HepG2 (cell line): ENCODE measurements around the gene MAP1LC3B. TPM values are rescaled to one million over a fixed set of nuclear protein-coding genes. Genes with fewer than 3 reads are reported as not detected.
A peak's percentile ranks its signal among the peaks of the same experiment; 100 is the strongest.

Experiments used
- FIP1L1 ChIP-seq: fragments of 200-400 bp; formaldehyde crosslinking; IDR thresholded peaks from 2 replicates; pipeline ENCODE4 v1.6.1; 2018; ENCODE audit warnings: low read depth, mild to moderate bottlenecking, low read length, moderate library complexity, borderline replicate concordance; ENCODE audit not compliant: insufficient read depth
- FOXM1 ChIP-seq: sonication (generic); formaldehyde crosslinking; IDR thresholded peaks from 2 replicates; pipeline ENCODE4 v1.5.0; 2020; ENCODE audit warnings: missing genetic modification reagents
- GTF2F1 ChIP-seq: fragments of 150-350 bp; IDR thresholded peaks from 2 replicates; pipeline ENCODE4 v1.6.1; 2014; ENCODE audit warnings: low read length
- HOXA3 ChIP-seq: sonication (generic); formaldehyde crosslinking; IDR thresholded peaks from 2 replicates; pipeline ENCODE4 v1.5.0; 2020; ENCODE audit warnings: missing genetic modification reagents
- IKZF4 ChIP-seq: sonication (generic); formaldehyde crosslinking; IDR thresholded peaks from 2 replicates; pipeline ENCODE4 v1.5.1; 2020; ENCODE audit warnings: borderline replicate concordance, mild to moderate bottlenecking, low read depth, missing genetic modification reagents; ENCODE audit errors: not compliant biosample characterization
- MAF1 ChIP-seq: sonication (generic); formaldehyde crosslinking; IDR thresholded peaks from 2 replicates; pipeline ENCODE4 v1.5.0; 2020; ENCODE audit warnings: missing genetic modification reagents, borderline replicate concordance
- MIER2 ChIP-seq: IDR thresholded peaks from 2 replicates; pipeline ENCODE4 v1.6.1; 2016; ENCODE audit warnings: missing biosample characterization, missing genetic modification reagents
- MXD4 ChIP-seq: IDR thresholded peaks from 2 replicates; pipeline ENCODE4 v1.6.1; 2016; ENCODE audit warnings: mild to moderate bottlenecking, missing biosample characterization, missing genetic modification reagents
- NR2F6 ChIP-seq, 2 experiments: IDR thresholded peaks; 2 replicates each; pipeline ENCODE4 v1.6.1; 2016; ENCODE audit warnings: antibody characterized with exemption in 1 of 2, mild to moderate bottlenecking in 1 of 2
- PCBP1 ChIP-seq: fragments of 200-400 bp; formaldehyde crosslinking; IDR thresholded peaks from 2 replicates; pipeline ENCODE4 v1.6.1; 2017; ENCODE audit warnings: mild to moderate bottlenecking, low read depth, low read length, borderline replicate concordance
- SMARCC2 ChIP-seq: fragments of 450-650 bp; IDR thresholded peaks from 2 replicates; pipeline ENCODE4 v1.6.1; 2017; ENCODE audit warnings: antibody characterized with exemption, mild to moderate bottlenecking
- TOPORS ChIP-seq: sonication (generic); formaldehyde crosslinking; IDR thresholded peaks from 2 replicates; pipeline ENCODE4 v1.8.0; 2023; ENCODE audit warnings: mild to moderate bottlenecking, missing genetic modification reagents
- ZNF180 ChIP-seq: sonication (generic); formaldehyde crosslinking; IDR thresholded peaks from 2 replicates; pipeline ENCODE4 v1.4.0; 2020; ENCODE audit warnings: low read depth, missing genetic modification reagents, borderline replicate concordance
- ZSCAN12 ChIP-seq: sonication (generic); formaldehyde crosslinking; IDR thresholded peaks from 2 replicates; pipeline ENCODE4 v1.9.0; 2021; ENCODE audit warnings: mild to moderate bottlenecking, missing genetic modification reagents
- ZSCAN22 ChIP-seq: sonication (generic); formaldehyde crosslinking; IDR thresholded peaks from 2 replicates; pipeline ENCODE4 v1.4.0; 2020; ENCODE audit warnings: mild to moderate bottlenecking, missing genetic modification reagents
- polyA plus RNA-seq, 8 experiments: library from polyadenylated mRNA; depleted of rRNA in 3 of 8; stranded (reverse) in 7 of 8; unstranded in 1 of 8; fragments of >200 nt; fragmentation: Illumina TruSeq in 4 of 8; extraction: Trizol in 4 of 8; gene quantifications; 2 replicates each; pipeline versions ENCODE4 v1.2.1 to v1.2.3, GENCODE V29; 2011 to 2016; ENCODE audit warnings: low read depth in 4 of 8, missing spikeins in 1 of 8, mixed read lengths in 1 of 8; ENCODE audit not compliant: insufficient read depth in 1 of 8
- total RNA-seq, 5 experiments: library from RNA; depleted of rRNA; stranded (reverse); fragments of >200 nt; fragmentation: Illumina TruSeq; extraction: Trizol; gene quantifications; 2 replicates each; pipeline ENCODE4 v1.2.3, GENCODE V29; 2016; ENCODE audit warnings: low read depth in 1 of 5
- TF ChIP-seq, protein P1 (sequence below): sonication (generic); formaldehyde crosslinking; IDR thresholded peaks from 2 replicates; pipeline ENCODE4 v1.5.1; 2020; ENCODE audit warnings: mild to moderate bottlenecking, missing genetic modification reagents
- TF ChIP-seq, protein P2 (sequence below): sonication (generic); formaldehyde crosslinking; IDR thresholded peaks from 2 replicates; pipeline ENCODE4 v1.4.0; 2020; ENCODE audit warnings: mild to moderate bottlenecking, missing genetic modification reagents, borderline replicate concordance
- TF ChIP-seq, protein P3 (sequence below): fragments of 450-650 bp; IDR thresholded peaks from 2 replicates; pipeline ENCODE4 v1.6.1; 2017
- TF ChIP-seq, protein P4 (sequence below): sonication (generic); formaldehyde crosslinking; IDR thresholded peaks from 2 replicates; pipeline ENCODE4 v1.9.0; 2021; ENCODE audit warnings: missing genetic modification reagents, mild to moderate bottlenecking, borderline replicate concordance

The MAP1LC3B gene
- total and polyA plus RNA-seq, 2 of the 13 experiments (the other 11 are each of a cell fraction or from before 2014, with no cell fraction given): 15.7 to 37.4 TPM

DNA sequence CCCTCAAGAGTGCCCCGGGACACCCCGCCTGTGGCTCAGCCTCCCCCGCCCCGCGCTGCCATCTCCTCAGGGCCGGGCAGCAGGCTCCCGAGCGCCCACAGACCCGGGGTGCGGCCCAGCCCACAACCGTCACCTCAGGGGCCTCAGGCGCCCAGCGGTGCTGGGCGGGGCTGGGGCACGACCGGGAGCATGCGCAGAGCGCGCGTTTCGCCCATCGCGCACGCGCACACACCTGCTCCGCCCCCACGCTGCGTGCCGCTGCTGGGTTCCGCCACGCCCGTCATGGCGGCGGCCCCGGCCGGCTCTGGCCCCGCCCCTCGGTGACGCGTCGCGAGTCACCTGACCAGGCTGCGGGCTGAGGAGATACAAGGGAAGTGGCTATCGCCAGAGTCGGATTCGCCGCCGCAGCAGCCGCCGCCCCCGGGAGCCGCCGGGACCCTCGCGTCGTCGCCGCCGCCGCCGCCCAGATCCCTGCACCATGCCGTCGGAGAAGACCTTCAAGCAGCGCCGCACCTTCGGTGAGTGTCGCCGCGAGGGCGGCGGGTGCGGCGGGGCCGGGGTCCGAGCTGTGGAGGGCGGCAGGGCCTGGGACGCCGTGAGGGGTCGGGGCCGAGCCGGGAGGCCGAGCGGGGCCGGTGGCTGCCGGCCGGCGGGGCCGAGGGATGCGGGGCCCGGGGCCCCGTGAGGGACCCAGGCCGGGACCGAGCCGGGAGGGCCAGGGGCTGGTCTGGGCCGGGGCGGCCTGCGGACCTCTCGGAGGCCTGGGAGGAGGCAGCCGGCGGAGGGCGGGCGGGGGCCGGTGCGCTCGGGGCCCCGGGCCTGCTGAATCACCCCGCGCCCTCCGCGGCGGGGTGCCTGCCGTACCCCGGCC lies at the start of gene MAP1LC3B (continued):
- peak; percentile 95 for TF ChIP-seq MXD4
- TF ChIP-seq ZSCAN12 (CRISPR knock-in tag): peak; percentile 72; the same call in 1 of the 2 replicates
- TF ChIP-seq, protein P1, sequence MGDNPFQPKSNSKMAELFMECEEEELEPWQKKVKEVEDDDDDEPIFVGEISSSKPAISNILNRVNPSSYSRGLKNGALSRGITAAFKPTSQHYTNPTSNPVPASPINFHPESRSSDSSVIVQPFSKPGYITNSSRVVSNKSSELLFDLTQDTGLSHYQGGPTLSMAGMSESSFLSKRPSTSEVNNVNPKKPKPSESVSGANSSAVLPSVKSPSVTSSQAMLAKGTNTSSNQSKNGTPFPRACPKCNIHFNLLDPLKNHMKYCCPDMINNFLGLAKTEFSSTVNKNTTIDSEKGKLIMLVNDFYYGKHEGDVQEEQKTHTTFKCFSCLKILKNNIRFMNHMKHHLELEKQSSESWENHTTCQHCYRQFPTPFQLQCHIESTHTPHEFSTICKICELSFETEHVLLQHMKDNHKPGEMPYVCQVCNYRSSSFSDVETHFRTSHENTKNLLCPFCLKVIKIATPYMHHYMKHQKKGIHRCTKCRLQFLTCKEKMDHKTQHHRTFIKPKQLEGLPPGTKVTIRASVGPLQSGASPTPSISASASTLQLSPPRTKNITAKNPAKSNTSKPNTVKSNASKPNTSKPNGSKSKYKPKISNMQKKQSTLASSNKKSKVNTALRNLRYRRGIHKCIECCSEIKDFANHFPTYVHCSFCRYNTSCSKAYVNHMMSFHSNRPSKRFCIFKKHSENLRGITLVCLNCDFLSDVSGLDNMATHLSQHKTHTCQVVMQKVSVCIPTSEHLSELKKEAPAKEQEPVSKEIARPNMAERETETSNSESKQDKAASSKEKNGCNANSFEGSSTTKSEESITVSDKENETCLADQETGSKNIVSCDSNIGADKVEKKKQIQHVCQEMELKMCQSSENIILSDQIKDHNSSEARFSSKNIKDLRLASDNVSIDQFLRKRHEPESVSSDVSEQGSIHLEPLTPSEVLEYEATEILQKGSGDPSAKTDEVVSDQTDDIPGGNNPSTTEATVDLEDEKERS (CRISPR knock-in tag): no peak
- peak; percentile 72; the same call in 1 of the 2 replicates for TF ChIP-seq MIER2 (CRISPR knock-in tag)
- peak; percentile 90 for TF ChIP-seq IKZF4 (CRISPR knock-in tag)
- peak; percentile 37; the same call in 1 of the 2 replicates for TF ChIP-seq FIP1L1
- no peak for TF ChIP-seq NR2F6 (IDR thresholded peaks at IDR 0.05)
- peak; percentile 80 for TF ChIP-seq NR2F6 (CRISPR knock-in tag; IDR thresholded peaks at IDR 0.05)
- TF ChIP-seq ZSCAN22 (CRISPR knock-in tag): peak; percentile 55; the same call in 1 of the 2 replicates
- peak; percentile 84; the same call in 1 of the 2 replicates for TF ChIP-seq FOXM1 (CRISPR knock-in tag)
- TF ChIP-seq, protein P2, sequence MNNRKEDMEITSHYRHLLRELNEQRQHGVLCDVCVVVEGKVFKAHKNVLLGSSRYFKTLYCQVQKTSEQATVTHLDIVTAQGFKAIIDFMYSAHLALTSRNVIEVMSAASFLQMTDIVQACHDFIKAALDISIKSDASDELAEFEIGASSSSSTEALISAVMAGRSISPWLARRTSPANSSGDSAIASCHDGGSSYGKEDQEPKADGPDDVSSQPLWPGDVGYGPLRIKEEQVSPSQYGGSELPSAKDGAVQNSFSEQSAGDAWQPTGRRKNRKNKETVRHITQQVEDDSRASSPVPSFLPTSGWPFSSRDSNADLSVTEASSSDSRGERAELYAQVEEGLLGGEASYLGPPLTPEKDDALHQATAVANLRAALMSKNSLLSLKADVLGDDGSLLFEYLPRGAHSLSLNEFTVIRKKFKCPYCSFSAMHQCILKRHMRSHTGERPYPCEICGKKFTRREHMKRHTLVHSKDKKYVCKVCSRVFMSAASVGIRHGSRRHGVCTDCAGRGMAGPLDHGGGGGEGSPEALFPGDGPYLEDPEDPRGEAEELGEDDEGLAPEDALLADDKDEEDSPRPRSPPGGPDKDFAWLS: no peak
- 0 out of 2 replicates have a peak, but pooled peaks have one; percentile 14 for TF ChIP-seq PCBP1
- TF ChIP-seq ZNF180 (CRISPR knock-in tag): no peak
- TF ChIP-seq TOPORS (CRISPR knock-in tag): peak; percentile 97
- TF ChIP-seq SMARCC2: no peak
- peak; percentile 99 for TF ChIP-seq HOXA3
- TF ChIP-seq, protein P3, sequence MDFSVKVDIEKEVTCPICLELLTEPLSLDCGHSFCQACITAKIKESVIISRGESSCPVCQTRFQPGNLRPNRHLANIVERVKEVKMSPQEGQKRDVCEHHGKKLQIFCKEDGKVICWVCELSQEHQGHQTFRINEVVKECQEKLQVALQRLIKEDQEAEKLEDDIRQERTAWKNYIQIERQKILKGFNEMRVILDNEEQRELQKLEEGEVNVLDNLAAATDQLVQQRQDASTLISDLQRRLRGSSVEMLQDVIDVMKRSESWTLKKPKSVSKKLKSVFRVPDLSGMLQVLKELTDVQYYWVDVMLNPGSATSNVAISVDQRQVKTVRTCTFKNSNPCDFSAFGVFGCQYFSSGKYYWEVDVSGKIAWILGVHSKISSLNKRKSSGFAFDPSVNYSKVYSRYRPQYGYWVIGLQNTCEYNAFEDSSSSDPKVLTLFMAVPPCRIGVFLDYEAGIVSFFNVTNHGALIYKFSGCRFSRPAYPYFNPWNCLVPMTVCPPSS: no peak
- TF ChIP-seq MAF1 (CRISPR knock-in tag): peak; percentile 95; the same call in 1 of the 2 replicates
- peak; percentile 85 for TF ChIP-seq GTF2F1
- TF ChIP-seq, protein P4, sequence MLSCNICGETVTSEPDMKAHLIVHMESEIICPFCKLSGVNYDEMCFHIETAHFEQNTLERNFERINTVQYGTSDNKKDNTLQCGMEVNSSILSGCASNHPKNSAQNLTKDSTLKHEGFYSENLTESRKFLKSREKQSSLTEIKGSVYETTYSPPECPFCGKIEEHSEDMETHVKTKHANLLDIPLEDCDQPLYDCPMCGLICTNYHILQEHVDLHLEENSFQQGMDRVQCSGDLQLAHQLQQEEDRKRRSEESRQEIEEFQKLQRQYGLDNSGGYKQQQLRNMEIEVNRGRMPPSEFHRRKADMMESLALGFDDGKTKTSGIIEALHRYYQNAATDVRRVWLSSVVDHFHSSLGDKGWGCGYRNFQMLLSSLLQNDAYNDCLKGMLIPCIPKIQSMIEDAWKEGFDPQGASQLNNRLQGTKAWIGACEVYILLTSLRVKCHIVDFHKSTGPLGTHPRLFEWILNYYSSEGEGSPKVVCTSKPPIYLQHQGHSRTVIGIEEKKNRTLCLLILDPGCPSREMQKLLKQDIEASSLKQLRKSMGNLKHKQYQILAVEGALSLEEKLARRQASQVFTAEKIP (CRISPR knock-in tag): no peak
